ENCODE data around the gene MTMR11. TPM values are rescaled to one million over a fixed set of nuclear protein-coding genes. Genes with fewer than 3 reads are reported as not detected.

MTMR11 gene
- total RNA-seq, 1 experiment from 2014 or later: 32.3 TPM

DNA sequence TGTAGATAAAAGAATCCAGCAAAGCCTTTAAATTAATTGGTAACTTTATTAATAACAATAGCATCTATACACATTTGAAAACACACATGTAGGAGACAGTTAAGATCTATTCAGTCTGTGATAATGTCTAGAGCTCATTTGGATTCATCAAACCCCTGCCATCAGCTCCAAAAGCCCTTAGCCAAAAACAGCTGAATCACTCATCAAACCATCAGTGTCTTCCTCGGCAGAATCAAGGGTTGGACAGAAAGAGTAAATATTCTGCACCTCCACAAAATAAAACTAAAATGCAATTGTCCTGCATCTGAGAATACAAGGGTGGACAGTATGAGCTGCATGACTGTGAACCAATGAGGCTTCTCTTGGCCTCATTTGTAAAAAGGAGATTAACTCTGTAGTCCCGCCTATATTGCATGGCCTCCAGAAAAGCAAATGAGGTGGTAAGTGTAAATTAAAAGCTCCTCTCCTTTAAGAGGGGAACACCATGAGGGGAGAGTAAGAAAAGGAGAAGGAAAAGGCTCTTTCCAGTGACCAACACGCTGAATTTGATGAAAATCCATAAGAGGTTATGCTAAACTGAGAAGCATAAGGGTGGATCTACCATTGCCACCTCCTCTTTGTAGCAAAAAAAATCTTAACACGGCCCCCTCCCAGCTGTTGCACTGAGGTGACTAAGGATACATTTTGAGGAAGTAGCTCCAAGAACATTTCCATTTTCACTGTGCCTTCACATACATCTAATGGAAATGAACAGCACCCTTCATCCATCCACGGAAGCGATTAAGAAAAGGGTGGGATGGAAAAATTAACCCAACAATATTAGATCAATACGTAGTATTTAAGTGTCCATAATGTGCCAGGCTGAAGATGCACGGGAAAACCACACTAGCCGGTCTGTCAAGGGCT is 52.0 kb downstream of the MTMR11 start:
- Mint-ChIP-seq H3K27ac (ENCODE audit: unreplicated experiment) (no peak overlapping the region), H3K36me3 (ENCODE audit: insufficient read depth, unreplicated experiment) (no peaks in the 10 kb centered on the region), H3K9me3 (ENCODE audit: low read depth, unreplicated experiment) (no peaks in the 10 kb centered on the region), H3K27me3 (ENCODE audit: unreplicated experiment) (no peaks in the 10 kb centered on the region), H3K4me3 (ENCODE audit: low read depth, unreplicated experiment) (no peak overlapping the region), H3K4me1 (ENCODE audit: low read depth, unreplicated experiment) (no peaks in the 10 kb centered on the region)
- CTCF ChIA-PET: interaction anchor here (1.0 kb wide), 1 partner anchor 303 kb away, joined by 3 read pairs; no protein-coding TSS in a partner anchor
- DNase-seq: peak; percentile 24
- TF ChIP-seq, protein P1, sequence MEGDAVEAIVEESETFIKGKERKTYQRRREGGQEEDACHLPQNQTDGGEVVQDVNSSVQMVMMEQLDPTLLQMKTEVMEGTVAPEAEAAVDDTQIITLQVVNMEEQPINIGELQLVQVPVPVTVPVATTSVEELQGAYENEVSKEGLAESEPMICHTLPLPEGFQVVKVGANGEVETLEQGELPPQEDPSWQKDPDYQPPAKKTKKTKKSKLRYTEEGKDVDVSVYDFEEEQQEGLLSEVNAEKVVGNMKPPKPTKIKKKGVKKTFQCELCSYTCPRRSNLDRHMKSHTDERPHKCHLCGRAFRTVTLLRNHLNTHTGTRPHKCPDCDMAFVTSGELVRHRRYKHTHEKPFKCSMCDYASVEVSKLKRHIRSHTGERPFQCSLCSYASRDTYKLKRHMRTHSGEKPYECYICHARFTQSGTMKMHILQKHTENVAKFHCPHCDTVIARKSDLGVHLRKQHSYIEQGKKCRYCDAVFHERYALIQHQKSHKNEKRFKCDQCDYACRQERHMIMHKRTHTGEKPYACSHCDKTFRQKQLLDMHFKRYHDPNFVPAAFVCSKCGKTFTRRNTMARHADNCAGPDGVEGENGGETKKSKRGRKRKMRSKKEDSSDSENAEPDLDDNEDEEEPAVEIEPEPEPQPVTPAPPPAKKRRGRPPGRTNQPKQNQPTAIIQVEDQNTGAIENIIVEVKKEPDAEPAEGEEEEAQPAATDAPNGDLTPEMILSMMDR (IDR thresholded peaks at IDR 0.05; ENCODE audit: unreplicated experiment): no peak
- intact Hi-C loops (cut with micrococcal nuclease; ENCODE audit: unreplicated experiment): no loop called here
- no TSS peak for BruUV-seq (replicated peaks)

DNA sequence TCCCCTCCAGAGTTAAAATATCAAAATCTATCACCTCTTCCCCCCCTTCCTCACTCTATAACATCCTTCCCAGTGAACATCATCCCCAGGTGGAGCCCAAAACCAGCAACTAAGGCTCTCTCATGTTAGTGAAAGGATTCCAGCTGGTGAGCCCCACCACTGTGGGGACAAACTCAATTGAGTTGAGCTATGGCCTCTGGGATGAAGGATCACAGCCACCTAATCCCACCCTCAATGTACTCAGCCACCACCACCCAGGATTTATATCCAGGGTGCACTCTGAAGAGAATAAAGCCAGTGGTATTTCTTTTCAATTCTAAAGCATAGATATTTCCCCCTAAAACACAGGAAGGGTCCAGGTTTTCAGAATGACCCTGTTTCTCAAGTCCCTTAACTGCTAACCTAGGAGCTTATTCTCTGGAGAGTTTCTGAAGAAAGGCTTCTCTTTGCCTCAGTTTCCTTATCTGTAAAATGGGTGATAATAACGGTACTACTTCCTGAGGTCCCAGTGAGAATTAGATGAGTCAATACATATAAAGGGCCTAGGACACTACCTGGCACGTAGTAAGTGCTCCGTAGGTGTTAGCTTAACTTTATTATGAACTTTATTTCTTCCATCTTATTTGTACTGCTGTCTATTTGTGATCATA is 53.0 kb downstream of the MTMR11 start:
- CTCF ChIA-PET: no interaction called here
- no TSS peak for BruUV-seq (replicated peaks)
- Mint-ChIP-seq H3K27me3 (ENCODE audit: unreplicated experiment) (no peaks in the 10 kb centered on the region), H3K4me3 (ENCODE audit: low read depth, unreplicated experiment) (no peak overlapping the region), H3K36me3 (ENCODE audit: insufficient read depth, unreplicated experiment) (no peaks in the 10 kb centered on the region), H3K9me3 (ENCODE audit: low read depth, unreplicated experiment) (no peaks in the 10 kb centered on the region), H3K27ac (ENCODE audit: unreplicated experiment) (no peak overlapping the region), H3K4me1 (ENCODE audit: low read depth, unreplicated experiment) (no peaks in the 10 kb centered on the region)
- TF ChIP-seq, protein P1 (IDR thresholded peaks at IDR 0.05; ENCODE audit: unreplicated experiment): no peak
- intact Hi-C loops (cut with micrococcal nuclease; ENCODE audit: unreplicated experiment): no loop called here
- no peak for DNase-seq

DNA sequence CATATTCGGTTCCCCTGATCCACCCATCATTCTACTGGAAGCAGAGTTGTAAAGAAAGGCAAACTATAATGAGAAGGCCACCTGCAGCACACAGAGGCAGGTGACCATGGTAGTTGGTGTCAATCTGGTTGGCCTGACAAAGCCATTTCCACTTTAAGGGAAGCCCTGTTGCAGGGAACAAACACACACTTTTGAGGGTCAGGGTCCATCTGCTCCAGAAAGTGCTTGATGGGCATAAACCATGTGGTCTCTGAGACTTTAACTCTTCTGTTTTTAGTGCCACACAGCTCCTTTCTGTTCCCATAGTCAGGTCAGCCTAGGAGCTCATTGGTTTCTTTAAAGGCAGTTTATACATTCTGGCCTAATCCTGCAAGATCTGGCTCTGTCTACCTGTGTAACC is 54.8 kb downstream of the MTMR11 start:
- Mint-ChIP-seq H3K9me3 (ENCODE audit: low read depth, unreplicated experiment) (no peaks in the 10 kb centered on the region), H3K36me3 (ENCODE audit: insufficient read depth, unreplicated experiment) (no peaks in the 10 kb centered on the region), H3K27me3 (ENCODE audit: unreplicated experiment) (no peaks in the 10 kb centered on the region), H3K4me3 (ENCODE audit: low read depth, unreplicated experiment) (no peak overlapping the region), H3K4me1 (ENCODE audit: low read depth, unreplicated experiment) (no peaks in the 10 kb centered on the region), H3K27ac (ENCODE audit: unreplicated experiment) (no peak overlapping the region)
- TF ChIP-seq, protein P1 (IDR thresholded peaks at IDR 0.05; ENCODE audit: unreplicated experiment): no peak
- CTCF ChIA-PET: no interaction called here
- intact Hi-C loops (cut with micrococcal nuclease; ENCODE audit: unreplicated experiment): no loop called here
- BruUV-seq (replicated peaks): no TSS peak
- no peak for DNase-seq

DNA sequence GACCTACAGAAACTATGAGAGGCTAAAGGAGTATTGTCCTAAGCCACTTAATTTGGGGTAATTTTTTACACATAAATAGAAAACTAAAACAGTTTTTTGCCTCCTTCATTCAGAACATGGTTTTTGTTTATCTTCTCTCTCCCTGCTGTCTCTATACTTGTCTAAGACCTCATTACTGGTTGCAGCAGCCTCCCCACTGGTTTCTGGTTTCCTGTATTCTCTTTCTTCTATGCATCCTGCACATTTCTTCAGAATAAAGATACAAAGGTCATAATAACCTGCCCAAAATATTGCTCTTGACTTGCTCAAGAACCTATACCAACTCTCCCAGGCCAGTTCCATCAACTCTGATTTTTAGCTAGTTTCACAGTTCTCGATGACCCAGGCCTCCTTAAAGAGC is 57.1 kb downstream of the MTMR11 start:
- no peaks in the 10 kb centered on the region for H3K4me1 Mint-ChIP-seq (ENCODE audit: low read depth, unreplicated experiment)
- CTCF ChIA-PET: no interaction called here
- no TSS peak for BruUV-seq (replicated peaks)
- no peak overlapping the region for H3K4me3 Mint-ChIP-seq (ENCODE audit: low read depth, unreplicated experiment)
- intact Hi-C loops (cut with micrococcal nuclease; ENCODE audit: unreplicated experiment): no loop called here
- H3K36me3 Mint-ChIP-seq (ENCODE audit: insufficient read depth, unreplicated experiment): no peaks in the 10 kb centered on the region
- no peaks in the 10 kb centered on the region for H3K9me3 Mint-ChIP-seq (ENCODE audit: low read depth, unreplicated experiment)
- TF ChIP-seq, protein P1 (IDR thresholded peaks at IDR 0.05; ENCODE audit: unreplicated experiment): no peak
- no peak overlapping the region for H3K27ac Mint-ChIP-seq (ENCODE audit: unreplicated experiment)
- DNase-seq: no peak
- H3K27me3 Mint-ChIP-seq (ENCODE audit: unreplicated experiment): no peaks in the 10 kb centered on the region

Other genes with a start within 250 kb of the MTMR11 start
- gene FCGR1A, start 154.2 kb downstream of the MTMR11 start, total RNA-seq (2022): not detected in 2 replicates
- gene BOLA1, start 37.3 kb downstream of the MTMR11 start, total RNA-seq (2022): 13.5 and 15.5 TPM in 2 replicates
- gene SV2A, start 19.0 kb downstream of the MTMR11 start, total RNA-seq (2022): 0.12 and 0.32 TPM in 2 replicates
- gene SF3B4, start 9.1 kb downstream of the MTMR11 start, total RNA-seq (2022): 167 and 188 TPM in 2 replicates
- gene OTUD7B, start 73.8 kb upstream of the MTMR11 start, total RNA-seq (2022): 34.9 and 36.6 TPM in 2 replicates
- 35.0 and 37.9 TPM in 2 replicates for gene VPS45, start 130.9 kb upstream of the MTMR11 start, total RNA-seq (2022)
- gene PLEKHO1, start 213.0 kb upstream of the MTMR11 start, total RNA-seq (2022): 2.0 and 4.2 TPM in 2 replicates